Inflammatory macrophage treated with lipopolysaccharide for 1 hour (primary cell): ENCODE data around the gene COMMD9.
"Not testable (repeated sequence)": the region's sequence is repeated elsewhere in the genome, so short reads cannot be mapped to it uniquely, and the experiment has no call there.

ENCODE experiments used
- DNase-seq, 2 donors: peaks; one replicate each; pipeline ENCODE4 v3.0.0-alpha.2; 2020 to 2022

The COMMD9 gene

GRCh38 chr11:36289226-36289852, at the start of gene COMMD9:
COMMD9 (minus strand) TSS chr11:36289424; CDS start chr11:36289412, 12 bp downstream.
- peak; percentile 91 to 92 for DNase-seq

GRCh38 chr11:36333897-36334296, 44.7 kb upstream of the COMMD9 start:
- DNase-seq, result peak in 1 of 2 donors; percentile 17

- DNase-seq, result peak; percentile 45 to 48
Observed at GRCh38 chr11:36333468-36333867, 44.2 kb upstream of the COMMD9 start.

GRCh38 chr11:36330411-36330810, 41.2 kb upstream of the COMMD9 start:
- no peak for DNase-seq

- DNase-seq, result no peak
Observed at GRCh38 chr11:36328966-36329673, 39.9 kb upstream of the COMMD9 start.

- no peak for DNase-seq
Observed at GRCh38 chr11:36326524-36327419, 37.5 kb upstream of the COMMD9 start.

GRCh38 chr11:36325403-36325802, 36.2 kb upstream of the COMMD9 start:
- not testable (repeated sequence) for DNase-seq

GRCh38 chr11:36324956-36325355, 35.7 kb upstream of the COMMD9 start:
- DNase-seq, result not testable (repeated sequence)

- no peak for DNase-seq
Observed at GRCh38 chr11:36317992-36318391, 28.8 kb upstream of the COMMD9 start.

- no peak for DNase-seq
Observed at GRCh38 chr11:36316049-36316448, 26.8 kb upstream of the COMMD9 start.

GRCh38 chr11:36314434-36314767, 25.2 kb upstream of the COMMD9 start:
- DNase-seq, result no peak

GRCh38 chr11:36313750-36314433, 24.7 kb upstream of the COMMD9 start:
- peak in 1 of 2 donors; percentile 19 for DNase-seq

GRCh38 chr11:36312611-36313472, 23.6 kb upstream of the COMMD9 start:
- DNase-seq, result no peak

- DNase-seq, result no peak
Observed at GRCh38 chr11:36311926-36312595, 22.8 kb upstream of the COMMD9 start.

GRCh38 chr11:36309779-36310178, 20.6 kb upstream of the COMMD9 start:
- DNase-seq, result no peak

GRCh38 chr11:36308577-36308976, 19.4 kb upstream of the COMMD9 start:
- no peak for DNase-seq

- peak; percentile 57 to 76 for DNase-seq
Observed at GRCh38 chr11:36306888-36307287, 17.7 kb upstream of the COMMD9 start.

- no peak for DNase-seq
Observed at GRCh38 chr11:36305047-36305446, 15.8 kb upstream of the COMMD9 start.

GRCh38 chr11:36304351-36304750, 15.1 kb upstream of the COMMD9 start:
- peak; percentile 54 to 59 for DNase-seq

GRCh38 chr11:36300650-36301049, 11.4 kb upstream of the COMMD9 start:
- DNase-seq, result no peak

- peak; percentile 44 to 56 for DNase-seq
Observed at GRCh38 chr11:36296884-36297543, 7.8 kb upstream of the COMMD9 start.
